DMS 273 treated with DMSO at 0.1 percent for 48 hours (cell line): ENCODE measurements around the gene HIVEP2.

Experiments
- DNase-seq: peaks from one replicate; lab custom pipeline; 2025; lab: John Stamatoyannopoulos, UW

HIVEP2 gene

GRCh38 chr6:142914937-142915697 is 29.9 kb downstream of the HIVEP2 start:
- DNase-seq = no peak

- no peak for DNase-seq
These were observed 30.6 kb downstream of the HIVEP2 start for GRCh38 chr6:142914369-142914768.

DNA sequence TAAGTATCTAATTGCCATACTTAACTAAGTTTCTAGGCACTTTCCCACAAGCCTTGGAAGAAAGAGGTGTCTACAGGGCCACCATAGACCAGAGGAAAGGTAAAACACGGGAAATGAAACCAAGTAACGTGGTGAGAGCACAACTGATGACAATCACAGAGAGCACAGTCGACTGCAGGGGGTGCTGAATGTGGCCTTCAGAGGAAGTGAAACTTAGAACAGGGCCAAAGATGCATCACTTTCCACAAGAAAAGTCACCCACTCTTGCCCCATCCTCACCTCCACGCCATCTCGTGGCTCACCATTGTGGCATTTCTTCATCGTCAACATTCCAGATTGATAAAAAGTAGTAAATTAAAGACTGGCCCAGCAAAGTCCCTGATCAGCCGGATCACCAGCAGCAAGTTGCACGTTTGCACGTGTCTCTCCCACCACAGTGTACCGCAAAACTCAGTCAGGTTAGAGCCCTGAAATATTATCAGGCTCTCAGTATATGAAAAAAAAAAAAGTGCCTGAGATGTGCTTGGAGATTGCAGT is 31.4 kb downstream of the HIVEP2 start:
- DNase-seq = no peak

DNA sequence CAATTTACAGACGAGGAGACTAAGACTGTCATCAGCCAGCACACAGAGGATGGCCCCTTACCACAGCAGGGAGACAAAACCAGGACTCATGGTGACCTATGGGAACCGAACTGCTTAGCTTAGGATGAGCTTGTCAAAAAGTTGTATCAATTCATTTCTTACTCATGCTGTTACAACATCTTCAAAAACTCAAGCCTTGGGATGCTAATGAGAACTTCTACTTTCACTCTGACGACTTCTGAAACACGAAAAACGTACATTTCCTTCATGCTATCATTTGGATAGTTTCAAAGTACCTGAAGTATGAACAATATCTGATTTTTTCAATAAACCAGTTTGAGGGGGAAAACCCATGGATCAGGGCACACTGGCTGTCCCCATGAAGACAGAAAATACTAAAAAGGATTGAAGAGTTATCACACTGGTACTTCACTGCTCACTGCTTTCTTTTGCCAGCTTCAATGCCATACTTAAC is 31.9 kb downstream of the HIVEP2 start:
- no peak for DNase-seq

- no peak for DNase-seq
These were observed 32.9 kb downstream of the HIVEP2 start for GRCh38 chr6:142912125-142912524.

DNA sequence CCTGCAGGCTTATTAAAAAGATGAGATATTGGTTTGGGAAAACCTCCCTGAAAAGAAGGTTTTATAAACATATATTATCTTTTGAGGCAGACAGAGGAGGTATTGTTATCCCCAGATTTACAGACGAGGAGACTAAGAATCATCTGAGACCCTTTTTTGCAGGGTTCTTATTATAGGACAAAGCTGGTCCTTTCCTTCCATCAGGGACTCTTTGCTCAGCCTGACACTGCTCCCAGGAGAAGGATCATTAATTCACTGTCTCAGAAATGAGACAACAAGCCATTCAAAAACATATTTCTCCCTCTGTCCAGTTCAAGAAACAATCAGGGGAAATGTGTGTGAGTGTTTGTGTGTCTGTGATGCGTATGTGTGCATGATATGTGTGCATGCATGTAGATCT is 33.5 kb downstream of the HIVEP2 start:
- DNase-seq = no peak

DNA sequence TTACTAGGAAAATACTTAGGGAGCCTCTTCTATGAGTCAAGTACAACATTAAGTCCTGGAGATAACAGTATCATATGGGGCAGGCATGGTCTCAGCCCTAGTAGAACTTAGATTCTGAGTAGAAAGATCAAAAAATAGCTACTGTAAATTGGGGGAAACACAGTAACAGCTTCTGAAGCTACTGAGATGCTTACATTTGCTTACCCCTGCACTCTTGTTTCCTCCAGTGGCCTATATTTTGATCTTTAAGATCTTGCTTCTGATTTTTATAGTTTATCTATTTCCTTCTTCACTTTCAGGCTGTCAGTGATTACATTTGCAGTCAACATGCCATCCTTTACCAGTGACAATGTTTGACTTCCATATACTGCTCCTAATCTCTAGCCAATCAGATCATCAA is 35.3 kb downstream of the HIVEP2 start:
- no peak for DNase-seq

GRCh38 chr6:142908235-142908634 is 36.7 kb downstream of the HIVEP2 start:
- DNase-seq = no peak

DNA sequence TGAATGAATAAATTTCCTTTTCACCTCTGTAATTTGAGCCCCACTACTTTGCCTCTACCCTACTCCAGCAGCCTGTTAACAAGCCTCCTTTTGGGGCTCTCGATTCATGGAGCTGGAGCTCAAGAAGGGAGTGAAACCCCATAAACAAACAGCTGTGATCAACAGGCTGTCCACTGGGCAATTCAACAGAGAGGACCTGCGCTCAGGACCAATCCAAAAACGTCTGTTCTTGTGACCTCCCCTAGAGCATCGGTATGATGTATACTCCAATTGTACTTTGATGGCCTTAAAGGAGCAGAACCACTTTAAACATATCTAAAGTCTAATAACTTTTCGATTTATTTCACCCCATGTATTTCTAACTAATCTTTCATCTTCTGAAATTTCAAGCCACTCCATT is 37.4 kb downstream of the HIVEP2 start:
- DNase-seq = no peak

- DNase-seq = no peak
These were observed 38.0 kb downstream of the HIVEP2 start for GRCh38 chr6:142906945-142907470.

DNA sequence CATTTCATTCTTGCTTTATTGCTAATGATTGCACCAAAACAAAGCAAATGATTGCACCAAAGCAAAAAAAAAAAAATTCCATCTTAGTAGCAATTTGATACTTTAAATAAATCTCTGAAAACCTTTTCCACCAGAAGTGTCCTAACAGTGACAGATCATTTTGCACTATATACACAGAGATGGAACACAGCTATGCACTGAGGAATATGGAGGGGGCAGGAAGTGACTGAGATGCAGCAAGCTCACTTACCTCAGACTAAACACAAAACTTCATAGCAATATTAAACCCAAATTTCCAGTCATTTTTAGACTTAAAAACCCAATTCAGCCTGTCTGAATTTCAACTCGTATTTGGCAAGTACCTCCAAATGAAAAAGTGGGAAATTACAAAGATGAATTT is 41.2 kb downstream of the HIVEP2 start:
- no peak for DNase-seq

DNA sequence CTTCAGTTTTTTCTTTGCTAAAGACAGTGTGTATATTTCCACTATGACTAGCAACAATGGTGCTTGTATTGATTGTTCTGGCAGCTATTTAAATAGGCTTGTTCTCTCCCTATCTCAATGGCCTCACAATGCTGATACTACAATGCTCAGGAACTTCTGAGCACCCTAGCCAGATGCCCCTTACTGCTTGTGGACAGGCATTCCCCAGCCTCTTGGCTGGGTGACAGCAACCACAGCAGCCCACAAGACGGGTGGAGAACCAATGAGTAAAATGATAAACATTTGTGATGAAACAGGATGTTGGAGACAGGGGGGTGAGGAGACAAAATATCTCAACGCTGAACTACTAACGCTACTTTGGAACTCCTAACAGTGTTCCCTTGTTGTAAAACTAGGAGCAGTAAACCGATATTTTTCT is 42.3 kb downstream of the HIVEP2 start:
- DNase-seq = peak; percentile 47

- DNase-seq = no peak
These were observed 43.4 kb downstream of the HIVEP2 start for GRCh38 chr6:142901611-142902010.

GRCh38 chr6:142900227-142900971 is 44.6 kb downstream of the HIVEP2 start:
- DNase-seq = no peak

GRCh38 chr6:142898927-142899895 is 45.8 kb downstream of the HIVEP2 start:
- DNase-seq = no peak

- DNase-seq = no peak
These were observed 47.3 kb downstream of the HIVEP2 start for GRCh38 chr6:142897659-142898058.

- no peak for DNase-seq
These were observed 48.2 kb downstream of the HIVEP2 start for GRCh38 chr6:142896732-142897131.

DNA sequence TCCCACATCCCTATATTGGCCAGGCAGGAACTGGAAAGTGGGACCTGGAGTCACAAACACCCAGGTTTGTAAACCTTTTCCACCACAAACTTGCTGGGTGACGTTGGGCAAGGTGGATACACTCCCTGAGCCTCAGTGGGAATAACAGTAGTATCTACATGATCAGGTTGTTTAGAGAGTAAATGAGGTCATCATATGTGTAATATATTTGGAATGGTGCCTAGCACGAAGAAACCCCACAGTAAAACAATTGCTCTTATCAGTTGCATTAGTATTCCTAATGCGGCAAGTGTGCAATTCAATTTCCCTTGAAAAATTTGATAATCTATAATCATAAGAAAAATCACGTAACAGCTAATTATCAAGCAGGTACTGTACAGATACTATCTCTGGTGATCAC is 51.9 kb downstream of the HIVEP2 start:
- DNase-seq = no peak

GRCh38 chr6:142892254-142893021 is 52.5 kb downstream of the HIVEP2 start:
- no peak for DNase-seq

- no peak for DNase-seq
These were observed 53.5 kb downstream of the HIVEP2 start for GRCh38 chr6:142891454-142891853.

- no peak for DNase-seq
These were observed 56.5 kb downstream of the HIVEP2 start for GRCh38 chr6:142888456-142888855.
